Gastrocnemius medialis (tissue), 4 donors: ENCODE measurements around the gene SSPN.

Experiments
- POLR2A ChIP-seq, 2 donors: fragments of 450-650 bp; IDR thresholded peaks; one replicate each; pipeline ENCODE4 v1.6.1; 2017; ENCODE audit warnings: antibody characterized with exemption in 2 of 2, mild to moderate bottlenecking in 2 of 2, moderate library complexity in 2 of 2
- TF ChIP-seq, protein P1 (sequence below), 5 experiments: fragments of 450-650 bp in 3 of 5; fragments of 200-600 bp in 2 of 5; sonication (generic) in 2 of 5; IDR thresholded peaks in 4 of 5; conservative IDR thresholded peaks in 1 of 5; 1 replicate in 4 of 5; 2 replicates in 1 of 5; pipeline ENCODE4 v1.5.1; 2016 to 2019; ENCODE audit warnings: antibody characterized with exemption in 5 of 5, mild to moderate bottlenecking in 3 of 5, moderate library complexity in 3 of 5

DNA sequence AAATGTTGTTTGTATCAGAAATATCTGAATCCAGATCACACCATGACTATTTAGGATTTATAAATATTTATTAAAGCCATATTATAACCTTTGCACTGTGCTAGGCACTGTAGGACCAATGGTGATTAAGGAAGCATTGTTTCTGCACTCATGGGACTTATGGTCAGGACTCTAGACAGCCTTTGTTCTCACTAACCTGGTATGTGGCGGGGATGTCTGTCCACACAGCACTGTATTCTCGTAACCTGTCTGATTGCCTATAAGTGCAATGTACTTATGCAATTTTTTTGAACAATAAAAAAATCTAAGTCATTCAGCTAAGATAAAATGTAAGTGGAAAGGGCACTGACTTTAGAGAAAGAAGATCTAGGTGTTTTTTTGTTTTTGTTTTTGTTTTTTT is 6.7 kb upstream of the SSPN start:
- TF ChIP-seq, protein P1, sequence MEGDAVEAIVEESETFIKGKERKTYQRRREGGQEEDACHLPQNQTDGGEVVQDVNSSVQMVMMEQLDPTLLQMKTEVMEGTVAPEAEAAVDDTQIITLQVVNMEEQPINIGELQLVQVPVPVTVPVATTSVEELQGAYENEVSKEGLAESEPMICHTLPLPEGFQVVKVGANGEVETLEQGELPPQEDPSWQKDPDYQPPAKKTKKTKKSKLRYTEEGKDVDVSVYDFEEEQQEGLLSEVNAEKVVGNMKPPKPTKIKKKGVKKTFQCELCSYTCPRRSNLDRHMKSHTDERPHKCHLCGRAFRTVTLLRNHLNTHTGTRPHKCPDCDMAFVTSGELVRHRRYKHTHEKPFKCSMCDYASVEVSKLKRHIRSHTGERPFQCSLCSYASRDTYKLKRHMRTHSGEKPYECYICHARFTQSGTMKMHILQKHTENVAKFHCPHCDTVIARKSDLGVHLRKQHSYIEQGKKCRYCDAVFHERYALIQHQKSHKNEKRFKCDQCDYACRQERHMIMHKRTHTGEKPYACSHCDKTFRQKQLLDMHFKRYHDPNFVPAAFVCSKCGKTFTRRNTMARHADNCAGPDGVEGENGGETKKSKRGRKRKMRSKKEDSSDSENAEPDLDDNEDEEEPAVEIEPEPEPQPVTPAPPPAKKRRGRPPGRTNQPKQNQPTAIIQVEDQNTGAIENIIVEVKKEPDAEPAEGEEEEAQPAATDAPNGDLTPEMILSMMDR (IDR thresholded peaks at IDR 0.05 in 4 of 5, conservative IDR thresholded peaks at IDR 0.05 in 1 of 5) = no peak
- no peak for TF ChIP-seq POLR2A (IDR thresholded peaks at IDR 0.05)
